ENCODE data around the gene GLCE.

The GLCE gene

GRCh38 chr15:69144530-69144929, 15.9 kb upstream of the GLCE start:
- DNase-seq (ENCODE audit: extremely low read depth, insufficient read length), result no peak
- peaks cover 3% of the 10 kb centered on the region; the same call in 1 of the 2 replicates for H3K27me3 ChIP-seq (replicated peaks; ENCODE audit: control insufficient read depth, insufficient read depth, low read length)
- TF ChIP-seq, protein P1, sequence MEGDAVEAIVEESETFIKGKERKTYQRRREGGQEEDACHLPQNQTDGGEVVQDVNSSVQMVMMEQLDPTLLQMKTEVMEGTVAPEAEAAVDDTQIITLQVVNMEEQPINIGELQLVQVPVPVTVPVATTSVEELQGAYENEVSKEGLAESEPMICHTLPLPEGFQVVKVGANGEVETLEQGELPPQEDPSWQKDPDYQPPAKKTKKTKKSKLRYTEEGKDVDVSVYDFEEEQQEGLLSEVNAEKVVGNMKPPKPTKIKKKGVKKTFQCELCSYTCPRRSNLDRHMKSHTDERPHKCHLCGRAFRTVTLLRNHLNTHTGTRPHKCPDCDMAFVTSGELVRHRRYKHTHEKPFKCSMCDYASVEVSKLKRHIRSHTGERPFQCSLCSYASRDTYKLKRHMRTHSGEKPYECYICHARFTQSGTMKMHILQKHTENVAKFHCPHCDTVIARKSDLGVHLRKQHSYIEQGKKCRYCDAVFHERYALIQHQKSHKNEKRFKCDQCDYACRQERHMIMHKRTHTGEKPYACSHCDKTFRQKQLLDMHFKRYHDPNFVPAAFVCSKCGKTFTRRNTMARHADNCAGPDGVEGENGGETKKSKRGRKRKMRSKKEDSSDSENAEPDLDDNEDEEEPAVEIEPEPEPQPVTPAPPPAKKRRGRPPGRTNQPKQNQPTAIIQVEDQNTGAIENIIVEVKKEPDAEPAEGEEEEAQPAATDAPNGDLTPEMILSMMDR (IDR thresholded peaks at IDR 0.05; ENCODE audit: insufficient read depth, low read length, poor library complexity, severe bottlenecking), result no peak
- no peak overlapping the region for H3K4me3 ChIP-seq (replicated peaks; ENCODE audit: low read depth, low read length)
- H3K36me3 ChIP-seq (ENCODE audit: control insufficient read depth, insufficient read depth, low read length), result no peaks in the 10 kb centered on the region

DNA sequence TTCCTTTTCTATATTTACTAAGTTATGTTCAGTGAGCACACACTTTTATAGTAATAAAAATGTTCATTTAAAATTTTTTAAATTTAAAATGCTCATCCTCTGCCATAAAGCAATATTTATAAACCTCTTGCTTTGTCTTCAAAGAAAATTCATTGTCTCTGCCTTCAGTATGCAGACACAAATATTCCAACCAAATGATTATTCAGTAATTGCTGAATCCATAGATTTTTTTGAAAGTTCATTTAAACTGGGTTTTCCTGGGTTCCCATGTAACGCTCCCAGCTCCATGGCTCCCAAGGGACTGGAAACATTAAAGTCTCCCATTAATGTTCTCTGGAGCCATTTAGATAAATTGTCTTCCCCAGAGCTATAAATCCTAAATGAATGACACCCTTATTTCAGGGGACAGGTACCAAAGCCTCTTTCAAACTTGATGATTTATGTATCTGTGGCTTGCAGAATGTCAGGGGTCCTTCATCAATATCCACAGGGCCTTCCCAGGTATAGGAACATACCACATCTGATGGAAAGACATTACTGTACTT, 15.2 kb upstream of the GLCE start:
- DNase-seq (ENCODE audit: extremely low read depth, insufficient read length), result no peak
- no peak overlapping the region for H3K4me3 ChIP-seq (replicated peaks; ENCODE audit: low read depth, low read length)
- TF ChIP-seq, protein P1 (IDR thresholded peaks at IDR 0.05; ENCODE audit: insufficient read depth, low read length, poor library complexity, severe bottlenecking), result no peak
- H3K36me3 ChIP-seq (ENCODE audit: control insufficient read depth, insufficient read depth, low read length), result no peaks in the 10 kb centered on the region
- H3K27me3 ChIP-seq (replicated peaks; ENCODE audit: control insufficient read depth, insufficient read depth, low read length), result peaks cover 1% of the 10 kb centered on the region; the same call in 1 of the 2 replicates

DNA sequence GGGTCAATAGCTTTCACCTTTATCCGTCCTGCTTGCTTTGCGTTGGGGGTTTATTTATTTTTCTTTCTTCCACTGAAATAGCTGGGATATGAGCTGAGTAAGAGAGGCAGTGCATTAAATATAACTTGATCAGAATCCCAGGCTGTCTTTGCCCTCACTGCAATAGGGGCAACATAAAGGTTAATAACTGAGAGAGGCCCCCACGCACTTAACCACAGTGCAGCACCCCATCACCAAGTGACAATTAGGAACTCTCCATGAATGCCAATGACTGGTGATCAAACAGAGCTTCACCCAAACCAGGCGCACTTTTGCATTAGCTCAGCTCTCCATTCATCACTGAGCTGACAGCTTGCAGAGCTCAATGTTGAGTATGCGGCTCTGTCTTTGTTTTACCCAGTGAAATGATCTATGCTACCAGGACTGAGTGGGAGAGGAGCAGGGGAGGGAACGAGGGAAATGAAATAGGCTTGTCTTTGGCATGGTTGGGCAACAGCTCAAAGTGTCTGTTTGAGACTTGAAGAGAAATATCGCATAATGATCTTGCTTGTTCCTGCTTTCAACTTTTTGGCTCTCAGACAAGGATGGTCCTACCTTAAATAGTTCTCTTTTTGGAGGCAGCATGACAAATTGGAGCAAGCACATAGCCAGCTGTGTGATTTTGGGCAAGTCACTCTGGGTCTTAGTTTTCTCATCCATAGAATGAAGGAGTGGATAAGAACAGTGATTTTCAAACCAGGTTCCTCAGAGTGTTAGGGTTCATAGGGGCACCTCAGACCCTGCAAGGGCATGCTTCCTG, 14.5 kb upstream of the GLCE start:
- Histone ChIP-seq H3K36me3 (ENCODE audit: control insufficient read depth, insufficient read depth, low read length) (no peaks in the 10 kb centered on the region), H3K27me3 (replicated peaks; ENCODE audit: control insufficient read depth, insufficient read depth, low read length) (peaks cover 1% of the 10 kb centered on the region; the same call in 1 of the 2 replicates), H3K4me3 (replicated peaks; ENCODE audit: low read depth, low read length) (no peak overlapping the region)
- no peak for DNase-seq (ENCODE audit: extremely low read depth, insufficient read length)
- TF ChIP-seq, protein P1 (IDR thresholded peaks at IDR 0.05; ENCODE audit: insufficient read depth, low read length, poor library complexity, severe bottlenecking), result no peak

- TF ChIP-seq, protein P1 (IDR thresholded peaks at IDR 0.05; ENCODE audit: insufficient read depth, low read length, poor library complexity, severe bottlenecking), result no peak
- Histone ChIP-seq H3K4me3 (replicated peaks; ENCODE audit: low read depth, low read length) (no peak overlapping the region), H3K36me3 (ENCODE audit: control insufficient read depth, insufficient read depth, low read length) (no peaks in the 10 kb centered on the region), H3K27me3 (replicated peaks; ENCODE audit: control insufficient read depth, insufficient read depth, low read length) (peaks cover 1% of the 10 kb centered on the region; the same call in 1 of the 2 replicates)
- no peak for DNase-seq (ENCODE audit: extremely low read depth, insufficient read length)
Measured at GRCh38 chr15:69146724-69147435, 13.6 kb upstream of the GLCE start.

- no peak overlapping the region for H3K4me3 ChIP-seq (replicated peaks; ENCODE audit: low read depth, low read length)
- TF ChIP-seq, protein P1 (IDR thresholded peaks at IDR 0.05; ENCODE audit: insufficient read depth, low read length, poor library complexity, severe bottlenecking), result no peak
- H3K27me3 ChIP-seq (replicated peaks; ENCODE audit: control insufficient read depth, insufficient read depth, low read length), result peaks cover 1% of the 10 kb centered on the region; the same call in 1 of the 2 replicates
- no peak for DNase-seq (ENCODE audit: extremely low read depth, insufficient read length)
- H3K36me3 ChIP-seq (ENCODE audit: control insufficient read depth, insufficient read depth, low read length), result no peaks in the 10 kb centered on the region
Measured at GRCh38 chr15:69148465-69148864, 12.0 kb upstream of the GLCE start.
